ENCODE data around the gene BFSP1.

Gene BFSP1

DNA sequence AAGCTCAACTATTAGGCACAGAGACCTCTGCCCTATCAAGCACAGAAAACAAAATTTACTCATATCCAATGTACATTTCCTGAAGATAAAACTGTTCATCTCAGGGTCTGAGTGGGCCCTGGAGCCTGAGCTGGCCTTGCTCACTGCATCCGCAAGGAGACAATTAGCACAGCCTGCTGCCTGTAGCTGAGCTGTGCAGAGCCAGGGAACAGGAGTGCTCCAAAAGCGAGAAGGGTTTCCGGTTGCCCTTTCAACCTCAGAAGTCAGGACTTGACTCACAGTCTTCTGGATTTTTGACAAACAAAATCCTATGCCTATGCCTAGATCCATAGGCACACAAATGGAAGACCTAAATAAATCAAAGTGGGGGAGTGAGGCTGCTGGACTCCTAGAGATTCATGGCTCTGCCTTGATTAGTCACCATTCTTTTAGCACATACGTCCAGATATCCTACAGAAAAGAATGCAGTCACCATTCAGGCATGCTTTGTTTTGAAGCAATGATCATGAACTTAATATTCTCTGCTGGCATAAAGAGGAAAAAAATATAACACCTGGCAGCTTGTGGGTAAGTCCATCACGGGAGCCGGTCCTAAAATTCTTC, 73.5 kb downstream of the BFSP1 start:
- no peak for DNase-seq

DNA sequence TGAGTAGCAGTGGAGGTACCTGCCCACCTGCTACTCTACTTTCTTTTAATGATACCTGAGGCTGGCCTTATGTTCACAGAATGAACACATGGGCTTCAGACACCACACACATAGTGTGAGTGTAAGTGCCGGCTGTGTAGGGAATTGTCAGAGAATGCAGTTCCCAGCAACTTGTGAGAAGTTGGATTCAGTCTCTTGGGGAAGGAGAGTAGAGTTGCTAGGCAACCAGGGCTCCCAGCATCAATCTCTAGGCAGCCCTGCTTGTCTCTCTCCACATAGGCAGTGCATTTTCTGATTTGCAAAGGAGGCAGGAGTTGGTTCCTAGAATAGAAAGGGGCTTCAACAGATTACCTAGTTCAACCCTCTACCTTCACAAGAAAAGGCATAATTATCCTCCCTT, 74.1 kb downstream of the BFSP1 start:
- DNase-seq, result no peak

DNA sequence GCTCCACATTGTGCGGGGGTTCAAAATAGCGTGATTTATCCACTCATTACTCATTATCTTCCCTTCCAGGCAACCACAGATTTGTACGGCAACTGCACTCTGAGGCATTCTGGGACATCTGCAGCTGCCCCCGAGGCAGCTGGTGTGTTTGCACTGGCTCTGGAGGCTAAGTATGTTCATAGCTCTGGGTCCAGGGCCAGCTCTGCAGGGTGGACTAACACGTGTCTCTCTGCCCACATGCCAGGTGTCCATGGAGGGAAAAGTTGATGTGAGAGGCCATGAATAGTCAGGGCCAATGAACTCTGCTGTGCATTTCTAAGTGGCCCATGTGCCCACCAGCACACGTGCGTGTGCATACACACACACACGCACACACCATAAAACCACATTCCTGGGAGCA, 74.9 kb downstream of the BFSP1 start:
- DNase-seq, result no peak

DNA sequence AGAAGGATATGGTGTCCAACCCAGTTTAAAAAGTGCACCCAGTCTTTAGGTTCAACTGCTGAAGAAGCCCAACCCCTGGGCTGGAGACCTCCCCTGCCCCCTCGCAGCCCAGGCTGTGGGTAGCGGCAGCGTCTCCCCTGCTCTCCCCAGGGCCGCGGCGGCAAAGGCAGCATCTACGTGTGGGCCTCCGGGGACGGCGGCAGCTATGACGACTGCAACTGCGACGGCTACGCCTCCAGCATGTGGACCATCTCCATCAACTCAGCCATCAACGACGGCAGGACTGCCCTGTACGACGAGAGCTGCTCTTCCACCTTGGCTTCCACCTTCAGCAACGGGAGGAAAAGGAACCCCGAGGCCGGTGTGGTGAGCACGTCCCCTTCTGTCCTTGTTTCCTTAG, 77.6 kb downstream of the BFSP1 start:
- no peak for DNase-seq

DNA sequence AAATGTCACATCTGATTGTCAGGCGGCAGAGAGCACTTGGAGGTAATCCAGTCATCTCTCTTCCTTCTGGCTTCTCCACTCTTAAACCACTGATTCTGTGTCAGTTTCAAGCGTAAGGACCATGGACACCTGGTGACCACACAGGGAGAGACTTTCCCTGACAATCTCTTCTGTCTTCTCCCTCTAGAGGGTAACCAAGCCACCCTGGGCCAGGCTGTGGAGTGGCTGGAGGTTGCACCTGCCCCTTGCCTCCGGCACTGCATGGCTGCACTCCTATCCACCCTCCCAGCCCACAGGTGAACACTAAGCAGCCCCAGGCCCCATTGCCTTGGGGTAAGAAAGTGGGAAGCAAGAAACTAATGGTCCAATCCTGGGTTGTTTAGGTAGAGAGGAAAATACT, 78.7 kb downstream of the BFSP1 start:
- DNase-seq, result no peak

DNA sequence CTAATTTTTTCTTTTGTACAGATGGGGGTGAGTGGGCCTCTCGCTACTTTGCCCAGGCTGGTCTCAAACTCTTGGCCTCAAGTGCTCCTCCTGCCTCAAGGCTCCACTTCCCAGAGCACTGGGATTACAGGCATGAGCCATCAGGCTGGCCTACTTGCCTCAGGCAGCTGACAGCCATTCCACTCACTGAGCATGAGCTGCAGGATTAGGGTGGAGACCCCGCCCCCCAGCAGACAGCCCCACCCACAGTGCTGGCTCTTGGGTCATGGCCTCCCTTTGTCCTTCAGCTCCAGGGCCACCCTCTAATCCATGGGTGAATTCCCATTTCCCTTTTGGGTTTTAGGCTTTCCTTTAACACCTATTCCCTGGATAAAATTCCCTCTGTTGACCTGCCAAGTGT, 82.1 kb downstream of the BFSP1 start:
- DNase-seq, result no peak

DNA sequence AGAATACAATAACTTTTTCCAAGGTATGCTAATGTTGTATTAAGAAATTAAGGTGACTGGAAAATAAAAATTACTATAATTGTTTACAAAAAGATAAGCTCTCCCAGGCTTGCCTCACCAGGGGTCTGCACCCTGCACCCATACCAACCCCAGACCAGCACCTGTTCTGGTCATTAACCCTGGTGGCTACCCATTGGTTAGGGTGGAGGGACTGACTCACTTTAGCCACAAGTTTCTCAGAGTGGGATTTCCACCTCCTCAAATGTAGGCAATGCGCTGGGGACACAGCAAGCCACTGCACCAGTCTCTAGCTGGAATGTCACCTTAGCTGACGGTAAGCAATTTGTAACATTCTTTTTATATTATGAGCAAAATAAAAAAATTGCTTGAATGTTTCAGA, 83.1 kb downstream of the BFSP1 start:
- no peak for DNase-seq

DNA sequence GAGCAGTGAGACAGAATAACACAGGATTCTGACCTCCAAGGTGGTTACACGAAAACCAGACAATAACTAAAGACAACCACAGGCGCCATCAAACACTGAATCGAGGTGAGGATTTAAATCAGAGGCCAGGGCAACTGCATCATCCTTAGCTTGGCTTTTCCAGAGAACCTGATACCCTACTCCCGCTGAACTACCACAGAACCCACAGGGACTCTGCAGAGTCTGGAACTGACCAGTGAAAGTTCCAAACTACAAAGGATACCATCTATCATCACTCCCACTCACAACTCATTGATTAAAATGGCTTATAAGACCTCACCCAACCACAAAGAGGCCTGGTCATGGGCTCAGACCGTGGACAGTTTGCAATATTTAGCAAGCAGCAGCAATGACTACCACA, 85.0 kb downstream of the BFSP1 start:
- no peak for DNase-seq

DNA sequence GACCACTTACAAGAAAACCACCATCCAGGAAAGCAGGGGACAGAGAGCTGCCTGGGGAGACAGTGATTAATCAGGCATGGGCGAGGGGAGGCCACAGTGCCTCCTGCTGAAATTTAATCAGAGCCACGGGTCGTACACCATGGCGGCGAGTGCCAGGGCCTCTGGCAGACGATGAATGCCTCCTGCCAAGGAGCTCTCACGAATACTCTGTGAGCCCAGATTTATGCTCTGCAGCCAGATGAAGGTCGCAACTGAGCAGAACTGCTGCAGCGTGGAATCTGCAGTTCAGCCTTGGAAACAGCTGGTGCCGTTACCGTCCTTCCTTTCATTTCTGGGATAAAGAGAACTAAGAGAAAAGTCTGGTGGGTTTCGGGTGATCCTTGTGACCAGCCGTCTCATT, 85.6 kb downstream of the BFSP1 start:
- DNase-seq, result no peak

DNA sequence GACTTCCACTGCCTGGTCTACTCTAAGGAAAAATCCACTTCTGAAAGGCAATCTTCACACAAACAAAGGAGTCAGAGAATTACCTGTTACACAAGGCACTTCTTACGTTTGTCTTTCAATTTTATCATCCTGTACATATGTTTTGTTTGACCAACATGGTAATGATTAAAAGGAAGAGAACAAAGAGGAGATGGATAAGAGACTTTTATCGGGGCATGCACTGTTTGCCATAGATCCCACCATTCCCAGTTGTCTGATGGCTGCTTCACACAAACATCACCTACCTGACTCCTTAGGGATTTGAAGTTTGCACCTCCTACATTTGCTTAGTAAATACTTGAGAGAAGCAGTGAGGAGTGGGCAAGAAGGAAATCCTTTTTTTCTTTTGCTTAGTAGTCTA, 87.1 kb downstream of the BFSP1 start:
- DNase-seq, result no peak
